H1 (cell line): ENCODE measurements around the gene NR1D2. TPM values are rescaled to one million over a fixed set of nuclear protein-coding genes. Genes with fewer than 3 reads are reported as not detected.

Source experiments
- CTCF ChIA-PET: fragments of 300-600 bp; sonication (Branson Sonifier 250); formaldehyde crosslinking; loops from one replicate; lab custom pipeline; 2021; ENCODE audit not compliant: partially characterized antibody; lab: Charles Lee
- POLR2A ChIA-PET: fragments of 300-600 bp; sonication (Branson Sonifier 250); formaldehyde crosslinking; loops from one replicate; lab custom pipeline; 2021; ENCODE audit warnings: inconsistent platforms; ENCODE audit not compliant: partially characterized antibody; lab: Charles Lee
- DNase-seq, 2 experiments: peaks; one replicate each; pipeline versions ENCODE4 v3.0.0 to v3.0.0-alpha.2; 2010 to 2022; ENCODE audit warnings: low spot score in 2 of 2, low read depth in 1 of 2, mixed read lengths in 1 of 2
- FAIRE-seq: peaks from 2 replicates; lab custom pipeline; 2011; peaks lifted over from hg19 to GRCh38; lab: Jason Lieb, UNC
- H2AFZ ChIP-seq: 2 replicates; pipeline ENCODE4 v1.8.1; 2012; ENCODE audit warnings: low read length, inconsistent platforms
- H2AK5ac ChIP-seq: 2 replicates; pipeline ENCODE4 v1.6.1; 2013; ENCODE audit warnings: low read depth, low read length
- H2BK120ac ChIP-seq: replicated peaks from 2 replicates; pipeline ENCODE3; 2013; ENCODE audit warnings: low read depth, low read length, inconsistent platforms
- H2BK12ac ChIP-seq: 2 replicates; pipeline ENCODE4 v1.6.1; 2013; ENCODE audit warnings: low read depth, low read length
- H2BK15ac ChIP-seq: 2 replicates; pipeline ENCODE4 v1.6.1; 2013; ENCODE audit warnings: low read length
- H2BK20ac ChIP-seq: 2 replicates; pipeline ENCODE4 v1.6.1; 2013; ENCODE audit warnings: low read length
- H2BK5ac ChIP-seq: 2 replicates; pipeline ENCODE4 v1.6.1; 2013; ENCODE audit warnings: low read depth, low read length
- H3K14ac ChIP-seq: 2 replicates; pipeline ENCODE4 v1.6.1; 2013; ENCODE audit warnings: inconsistent platforms; ENCODE audit not compliant: insufficient read length
- H3K18ac ChIP-seq: 2 replicates; pipeline ENCODE4 v1.6.1; 2013; ENCODE audit warnings: low read length; ENCODE audit errors: extremely low read depth
- H3K23ac ChIP-seq: 2 replicates; pipeline ENCODE4 v1.6.1; 2013; ENCODE audit warnings: inconsistent platforms; ENCODE audit not compliant: insufficient read length
- H3K23me2 ChIP-seq: 2 replicates; pipeline ENCODE4 v1.6.1; 2013; ENCODE audit warnings: low read depth, low read length
- H3K27ac ChIP-seq: 2 replicates; pipeline ENCODE4 v1.6.1; 2011; ENCODE audit warnings: low read depth, low read length, inconsistent platforms
- H3K27me3 ChIP-seq, 4 experiments: replicated peaks in 1 of 4; 1 replicate in 1 of 4; 2 replicates in 3 of 4; pipeline versions ENCODE4 v1.6.1 to v1.8.1; 2011 to 2013; ENCODE audit warnings: low read length in 3 of 4, mild to moderate bottlenecking in 3 of 4, inconsistent platforms in 2 of 4, mixed read lengths in 2 of 4, moderate library complexity in 1 of 4; ENCODE audit not compliant: control insufficient read depth in 3 of 4, insufficient read depth in 3 of 4; ENCODE audit errors: extremely low read depth in 1 of 4
- H3K36me3 ChIP-seq, 4 experiments: 2 replicates each; pipeline versions ENCODE4 v1.6.1 to v1.8.1; 2011 to 2013; ENCODE audit warnings: mild to moderate bottlenecking in 4 of 4, low read length in 3 of 4, moderate library complexity in 2 of 4, control low read depth in 1 of 4, inconsistent platforms in 1 of 4; ENCODE audit not compliant: insufficient read depth in 4 of 4, control insufficient read depth in 2 of 4
- H3K4ac ChIP-seq: replicated peaks from 2 replicates; pipeline ENCODE3; 2013; ENCODE audit warnings: low read length, low read depth, mixed read lengths, inconsistent platforms; ENCODE audit not compliant: insufficient read length
- H3K4me1 ChIP-seq, 4 experiments: replicated peaks in 1 of 4; 1 replicate in 1 of 4; 2 replicates in 3 of 4; pipeline versions ENCODE4 v1.6.1 to v1.8.1; 2011 to 2013; ENCODE audit warnings: low read length in 3 of 4, inconsistent platforms in 2 of 4, mixed read lengths in 1 of 4; ENCODE audit not compliant: insufficient read depth in 4 of 4, control insufficient read depth in 3 of 4
- H3K4me2 ChIP-seq, 2 experiments: 2 replicates each; pipeline versions ENCODE4 v1.6.1 to v1.8.1; 2011 to 2013; ENCODE audit warnings: low read depth in 2 of 2, low read length in 2 of 2, control low read depth in 1 of 2, inconsistent platforms in 1 of 2, mild to moderate bottlenecking in 1 of 2; ENCODE audit not compliant: insufficient read depth in 1 of 2
- H3K4me3 ChIP-seq, 4 experiments: fragments of 200-600, 300-600 bp in 1 of 4; sonication (generic), shearing (Covaris generic), sonication (Bioruptor Twin) in 1 of 4; 2 replicates each; pipeline versions ENCODE4 v1.5.1 to v1.8.1; 2011 to 2016; ENCODE audit warnings: low read length in 4 of 4, low read depth in 3 of 4, control low read depth in 2 of 4, inconsistent platforms in 2 of 4, mild to moderate bottlenecking in 2 of 4, mixed read lengths in 1 of 4, moderate library complexity in 1 of 4; ENCODE audit not compliant: insufficient read depth in 2 of 4; ENCODE audit errors: extremely low read depth in 1 of 4
- H3K56ac ChIP-seq: replicated peaks from 2 replicates; pipeline ENCODE3; 2013; ENCODE audit warnings: low read depth, mild to moderate bottlenecking, mixed read lengths, low read length, inconsistent platforms; ENCODE audit not compliant: insufficient read length
- H3K79me1 ChIP-seq: 2 replicates; pipeline ENCODE4 v1.6.1; 2013; ENCODE audit warnings: low read depth, low read length, control low read depth
- H3K79me2 ChIP-seq, 2 experiments: 2 replicates each; pipeline versions ENCODE4 v1.6.1 to v1.8.1; 2012 to 2013; ENCODE audit warnings: low read length in 2 of 2, mild to moderate bottlenecking in 2 of 2, inconsistent platforms in 1 of 2; ENCODE audit not compliant: insufficient read depth in 2 of 2, control insufficient read depth in 1 of 2
- H3K9ac ChIP-seq, 4 experiments: replicated peaks in 1 of 4; 1 replicate in 1 of 4; 2 replicates in 3 of 4; pipeline versions ENCODE4 v1.6.1 to v1.8.1; 2011 to 2013; ENCODE audit warnings: low read depth in 3 of 4, low read length in 3 of 4, control low read depth in 2 of 4, mild to moderate bottlenecking in 2 of 4, moderate library complexity in 2 of 4, inconsistent platforms in 1 of 4; ENCODE audit errors: extremely low read depth in 1 of 4
- H3K9me3 ChIP-seq, 2 experiments: 2 replicates each; pipeline versions ENCODE4 v1.6.1 to v1.8.1; 2012 to 2013; ENCODE audit warnings: mild to moderate bottlenecking in 2 of 2, moderate library complexity in 2 of 2, control low read depth in 1 of 2, inconsistent platforms in 1 of 2, low read depth in 1 of 2, low read length in 1 of 2, mixed read lengths in 1 of 2; ENCODE audit not compliant: insufficient read depth in 2 of 2
- H4K20me1 ChIP-seq, 2 experiments: replicated peaks in 1 of 2; 2 replicates each; pipeline versions ENCODE3 to v1.8.1; 2011 to 2013; ENCODE audit warnings: inconsistent platforms in 2 of 2, low read length in 2 of 2, mild to moderate bottlenecking in 1 of 2; ENCODE audit not compliant: insufficient read depth in 2 of 2, control insufficient read depth in 1 of 2
- H4K5ac ChIP-seq: 2 replicates; pipeline ENCODE4 v1.6.1; 2013; ENCODE audit warnings: low read length, low read depth, mixed read lengths, inconsistent platforms; ENCODE audit not compliant: insufficient read length
- H4K8ac ChIP-seq: 2 replicates; pipeline ENCODE4 v1.8.0; 2013; ENCODE audit warnings: mild to moderate bottlenecking, moderate library complexity, low read length, inconsistent platforms; ENCODE audit not compliant: insufficient read depth; ENCODE audit errors: extremely low read depth
- H4K91ac ChIP-seq: replicated peaks from 2 replicates; pipeline ENCODE3; 2013; ENCODE audit warnings: low read length, mixed read lengths, inconsistent platforms; ENCODE audit not compliant: insufficient read length
- CEBPB ChIP-seq: IDR thresholded peaks from 2 replicates; pipeline ENCODE4 v1.6.1; 2012; ENCODE audit warnings: low read depth, low read length
- E2F6 ChIP-seq: IDR thresholded peaks from 2 replicates; pipeline ENCODE4 v1.6.1; 2012; ENCODE audit warnings: inconsistent platforms
- polyA plus RNA-seq, 7 experiments: library from polyadenylated mRNA; depleted of rRNA in 3 of 7; stranded (reverse) in 5 of 7; unstranded in 2 of 7; fragments of >200 nt in 5 of 7; fragments of 200-250 nt in 2 of 7; gene quantifications; 1 replicate in 5 of 7; 2 replicates in 1 of 7; 4 replicates in 1 of 7; pipeline versions ENCODE4 v1.2.1 to v1.2.3, GENCODE V29; 2011 to 2013; ENCODE audit warnings: missing spikeins in 2 of 7, mixed read lengths in 2 of 7
- total RNA-seq: library from RNA; stranded (reverse); fragmentation: NEBNext Ultra II Directional; extraction: Animal tissue kit (Norgen Biotek cat#: 25700); gene quantifications from 2 replicates; pipeline ENCODE4 v1.2.1, GENCODE V29; 2021

The NR1D2 gene
- total and polyA plus RNA-seq, 2 of the 8 experiments (the other 6 are each of a cell fraction or from before 2014, with no cell fraction given): 5.9 to 21.7 TPM

- Histone ChIP-seq H2BK5ac (no peak overlapping the region), H3K27me3 (no peaks in the 10 kb centered on the region; a peak in 1 of 7 replicates), H2BK12ac (no peak overlapping the region), H3K79me1 (no peaks in the 10 kb centered on the region), H4K5ac (no peak overlapping the region), H2BK120ac (no peak overlapping the region), H3K23me2 (no peaks in the 10 kb centered on the region), H4K20me1 (no peaks in the 10 kb centered on the region), H3K14ac (no peak overlapping the region), H3K4me3 (no peak overlapping the region), H2BK20ac (no peak overlapping the region), H3K9me3 (no peaks in the 10 kb centered on the region), H3K9ac (no peak overlapping the region), H3K23ac (no peak overlapping the region), H3K27ac (no peak overlapping the region), H3K4me2 (no peak overlapping the region; a peak in 1 of 4 replicates), H3K79me2 (no peaks in the 10 kb centered on the region), H3K4me1 (peaks cover 0 to 3% (median 2%) of the 10 kb centered on the region in 4 experiments; a peak in 3 of 7 replicates), H3K56ac (no peak overlapping the region), H4K91ac (no peak overlapping the region), H2AK5ac (no peak overlapping the region), H4K8ac (no peak overlapping the region), H2AFZ (peak overlapping the region; percentile 47; the same call in 1 of the 2 replicates), H3K18ac (no peak overlapping the region), H2BK15ac (no peak overlapping the region), H3K36me3 (no peaks in the 10 kb centered on the region; a peak in 1 of 8 replicates), H3K4ac (no peak overlapping the region)
- POLR2A ChIA-PET: interaction anchor here (0.9 to 19.1 kb wide), 2 partner anchors 9 to 18 kb away, joined by 3 to 363 read pairs; partner anchors contain the start of genes NKIRAS1 and RPL15
- TF ChIP-seq E2F6 (no peak), CEBPB (peak; percentile 16; the same call in 1 of the 2 replicates)
- CTCF ChIA-PET: no interaction called here
- DNase-seq (no peak), FAIRE-seq (no peak)
Observed at GRCh38 chr3:23938688-23939087, 6.4 kb upstream of the NR1D2 start.
